Adrenal gland (tissue), 12 donors: ENCODE measurements around the gene SIGLEC5. TPM values are rescaled to one million over a fixed set of nuclear protein-coding genes. Genes with fewer than 3 reads are reported as not detected.
A peak's percentile ranks its signal among the peaks of the same experiment; 100 is the strongest.

ENCODE experiments used
- DNase-seq, 7 donors: peaks; one replicate each; pipeline ENCODE4 v3.0.0-alpha.2; 2019 to 2020
- H3K27ac ChIP-seq, 5 donors: fragments of 200-600 bp; sonication (generic) in 4 of 5; 1 replicate in 3 of 5; 2 replicates in 2 of 5; pipeline versions ENCODE4 v1.5.1 to v1.8.0; 2016 to 2020; ENCODE audit warnings: mild to moderate bottlenecking in 1 of 5
- H3K27me3 ChIP-seq: fragments of 200-600 bp; 2 replicates; pipeline ENCODE4 v1.8.0; 2021
- H3K36me3 ChIP-seq, 2 donors: fragments of 200-600 bp; replicated peaks in 1 of 2; 1 replicate in 1 of 2; 2 replicates in 1 of 2; pipeline versions ENCODE4 v1.5.1 to v1.8.0; 2018 to 2022
- H3K4me1 ChIP-seq, 2 donors: fragments of 200-600 bp; replicated peaks in 1 of 2; 1 replicate in 1 of 2; 2 replicates in 1 of 2; pipeline versions ENCODE4 v1.5.1 to v1.8.0; 2018 to 2021
- H3K4me3 ChIP-seq, 4 donors: fragments of 200-600 bp; sonication (generic) in 3 of 4; one replicate each; pipeline ENCODE4 v1.5.1; 2016 to 2018
- H3K9me3 ChIP-seq, 3 donors: fragments of 200-600 bp; sonication (generic) in 1 of 3; replicated peaks in 1 of 3; 1 replicate in 2 of 3; 2 replicates in 1 of 3; pipeline versions ENCODE4 v1.5.1 to v1.8.0; 2016 to 2021
- CTCF ChIP-seq, 6 experiments: fragments of 450-650 bp in 4 of 6; fragments of 200-600 bp in 2 of 6; sonication (generic) in 1 of 6; IDR thresholded peaks; 1 replicate in 5 of 6; 2 replicates in 1 of 6; pipeline versions ENCODE4 v1.5.1 to v1.8.0; 2016 to 2021; ENCODE audit warnings: antibody characterized with exemption in 6 of 6, mild to moderate bottlenecking in 2 of 6, moderate library complexity in 1 of 6
- POLR2A ChIP-seq, 2 donors: fragments of 450-650 bp; IDR thresholded peaks; one replicate each; pipeline ENCODE4 v1.6.1; 2017; ENCODE audit warnings: antibody characterized with exemption in 2 of 2, mild to moderate bottlenecking in 2 of 2, moderate library complexity in 1 of 2
- WGBS, 4 donors: extraction: QIAGEN DNeasy Blood & Tissue Kit in 2 of 4; methylation state at CpG; one replicate each; pipeline versions ENCODE4 v1.1.5 to v1.1.7; 2013 to 2017; 5-methylcytosine and 5-hydroxymethylcytosine counted together
- intact Hi-C, 2 donors: fragments of 100-400 bp; cut with DNase I; formaldehyde crosslinking; loops; one replicate each; pipeline versions ENCODE4 v1.14.1 to v1.15.0; 2022 to 2023
- polyA plus RNA-seq, 3 donors: library from polyadenylated mRNA; stranded (reverse); fragments of 200-250 nt in 2 of 3; fragments of 350-450 nt in 1 of 3; fragmentation: Illumina TruSeq in 1 of 3; extraction: RNeasy Lipid Tissue Mini Kit (QIAGEN cat#74804) in 1 of 3; gene quantifications; one replicate each; pipeline ENCODE4 v1.2.3, GENCODE V29; 2013 to 2014
- total RNA-seq, 9 donors: library from RNA; depleted of rRNA in 4 of 9; stranded (reverse); fragments of >200 nt in 4 of 9; fragments of 120-200 nt in 1 of 9; fragmentation: NEBNext Ultra II Directional in 1 of 9; extraction: Animal tissue kit (Norgen Biotek cat#: 25700) in 1 of 9; gene quantifications; one replicate each; pipeline versions ENCODE4 v1.1.0 to v1.2.4, GENCODE V29; 2013 to 2023
- donor health status: healthy with polysubstance abuse.
- donor health status: Bipolar disorder and iron deficiency.
- donor health status: DM: yes; HTN: yes; CAD: no.
- donor health status: DM: no; HTN: no; CAD: no.
- donor health status: DM: no; HTN: no; CAD: no.
- donor health status: DM: yes; HTN: yes; CAD: no.

Gene SIGLEC5
- total and polyA plus RNA-seq, 12 donors = 0.11 to 3.0 (median 0.57) TPM; not detected in 7

GRCh38 chr19:51637362-51637978 lies 7.3 kb upstream of the SIGLEC5 start:
- no peaks in the 10 kb centered on the region for H3K4me1 ChIP-seq
- intact Hi-C loops = no loop called here
- WGBS, 4 donors = 18 to 23% (median 18%) methylated on average over 5 of the region's 5 CpGs; no CpG with 5 or more reads in 1 of the 4 donors
- H3K9me3 ChIP-seq = no peaks in the 10 kb centered on the region
- no peak overlapping the region for H3K4me3 ChIP-seq
- H3K36me3 ChIP-seq = no peaks in the 10 kb centered on the region
- no peak for DNase-seq
- no peak for TF ChIP-seq POLR2A (IDR thresholded peaks at IDR 0.05)
- peak in 3 of 6 experiments; percentile 33 to 39 (median 37) for TF ChIP-seq CTCF (IDR thresholded peaks at IDR 0.05)
- peaks cover 7% of the 10 kb centered on the region for H3K27me3 ChIP-seq
- H3K27ac ChIP-seq = no peak overlapping the region

- intact Hi-C loops = no loop called here
- WGBS, 4 donors = 57 to 64% (median 60%) methylated on average over 5 of the region's 5 CpGs; no CpG with 5 or more reads in 1 of the 4 donors
- Histone ChIP-seq H3K4me1 (no peaks in the 10 kb centered on the region), H3K9me3 (no peaks in the 10 kb centered on the region), H3K27ac (no peak overlapping the region), H3K36me3 (no peaks in the 10 kb centered on the region), H3K27me3 (no peaks in the 10 kb centered on the region), H3K4me3 (no peak overlapping the region)
- TF ChIP-seq POLR2A (IDR thresholded peaks at IDR 0.05) (no peak), CTCF (IDR thresholded peaks at IDR 0.05) (no peak)
- peak in 1 of 7 donors; percentile 8 for DNase-seq
Measured at GRCh38 chr19:51632126-51632525, 1.9 kb upstream of the SIGLEC5 start.

GRCh38 chr19:51628153-51628939 lies 1.9 kb downstream of the SIGLEC5 start:
- no peak overlapping the region for H3K4me3 ChIP-seq
- no peak for TF ChIP-seq POLR2A (IDR thresholded peaks at IDR 0.05)
- TF ChIP-seq CTCF (IDR thresholded peaks at IDR 0.05) = no peak
- intact Hi-C loops = no loop called here
- DNase-seq = no peak
- 72 to 81% (median 78%) methylated on average over 14 of the region's 14 CpGs for WGBS, 4 donors
- H3K4me1 ChIP-seq = no peaks in the 10 kb centered on the region
- no peaks in the 10 kb centered on the region for H3K36me3 ChIP-seq
- no peaks in the 10 kb centered on the region for H3K9me3 ChIP-seq
- H3K27me3 ChIP-seq = no peaks in the 10 kb centered on the region
- no peak overlapping the region for H3K27ac ChIP-seq

- DNase-seq = no peak
- no peak overlapping the region for H3K27ac ChIP-seq
- peaks cover 4% of the 10 kb centered on the region for H3K27me3 ChIP-seq
- no peak for TF ChIP-seq POLR2A (IDR thresholded peaks at IDR 0.05)
- TF ChIP-seq CTCF (IDR thresholded peaks at IDR 0.05) = no peak
- no peak overlapping the region for H3K4me3 ChIP-seq
- H3K9me3 ChIP-seq = no peaks in the 10 kb centered on the region
- H3K4me1 ChIP-seq = no peaks in the 10 kb centered on the region
- WGBS, 4 donors = 42 to 78% (median 45%) methylated on average over 8 to 16 of the region's 16 CpGs; no CpG with 5 or more reads in 1 of the 4 donors
- intact Hi-C loops = no loop called here
- no peaks in the 10 kb centered on the region for H3K36me3 ChIP-seq
Measured at GRCh38 chr19:51627491-51628138, 2.6 kb downstream of the SIGLEC5 start.
